ENCODE results near the gene ZBP1.

DNA sequence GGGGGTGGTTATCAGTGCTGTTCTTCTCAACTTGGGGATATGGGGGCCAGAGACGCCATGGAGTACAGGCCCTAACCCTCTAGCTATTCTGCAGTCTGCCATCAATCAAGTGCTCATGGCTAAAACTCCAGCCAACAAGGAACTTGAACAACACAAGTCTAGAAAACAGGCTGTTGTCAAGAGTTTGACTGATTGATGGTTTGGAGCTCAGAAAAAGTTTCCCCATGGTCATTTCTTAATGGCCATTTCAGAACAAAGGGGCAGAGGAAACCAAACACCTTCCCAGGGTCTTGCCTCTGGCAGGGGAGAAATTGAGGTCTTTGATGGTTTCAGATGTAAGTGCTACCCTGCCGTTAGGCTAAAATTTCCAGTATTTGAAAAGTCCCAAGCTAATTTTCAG lies 44.2 kb downstream of the ZBP1 start:
- TF ChIP-seq POLR2A (IDR thresholded peaks at IDR 0.05) (no peak), EP300 (IDR thresholded peaks at IDR 0.05) (no peak)
- TF ChIP-seq, protein P1, sequence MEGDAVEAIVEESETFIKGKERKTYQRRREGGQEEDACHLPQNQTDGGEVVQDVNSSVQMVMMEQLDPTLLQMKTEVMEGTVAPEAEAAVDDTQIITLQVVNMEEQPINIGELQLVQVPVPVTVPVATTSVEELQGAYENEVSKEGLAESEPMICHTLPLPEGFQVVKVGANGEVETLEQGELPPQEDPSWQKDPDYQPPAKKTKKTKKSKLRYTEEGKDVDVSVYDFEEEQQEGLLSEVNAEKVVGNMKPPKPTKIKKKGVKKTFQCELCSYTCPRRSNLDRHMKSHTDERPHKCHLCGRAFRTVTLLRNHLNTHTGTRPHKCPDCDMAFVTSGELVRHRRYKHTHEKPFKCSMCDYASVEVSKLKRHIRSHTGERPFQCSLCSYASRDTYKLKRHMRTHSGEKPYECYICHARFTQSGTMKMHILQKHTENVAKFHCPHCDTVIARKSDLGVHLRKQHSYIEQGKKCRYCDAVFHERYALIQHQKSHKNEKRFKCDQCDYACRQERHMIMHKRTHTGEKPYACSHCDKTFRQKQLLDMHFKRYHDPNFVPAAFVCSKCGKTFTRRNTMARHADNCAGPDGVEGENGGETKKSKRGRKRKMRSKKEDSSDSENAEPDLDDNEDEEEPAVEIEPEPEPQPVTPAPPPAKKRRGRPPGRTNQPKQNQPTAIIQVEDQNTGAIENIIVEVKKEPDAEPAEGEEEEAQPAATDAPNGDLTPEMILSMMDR (IDR thresholded peaks at IDR 0.05), result no peak

Data from upper lobe of left lung (tissue), 4 donors.